NB4 (cell line): ENCODE results near the gene PHYHIPL.

Experiments used
- POLR2A ChIP-seq: IDR thresholded peaks from 2 replicates; pipeline ENCODE4 v1.6.1; 2011; ENCODE audit warnings: mild to moderate bottlenecking; ENCODE audit not compliant: insufficient read length; ENCODE audit errors: extremely low read depth
- TF ChIP-seq, protein P1 (sequence below): IDR thresholded peaks from one replicate; pipeline ENCODE4 v1.5.1; 2012; ENCODE audit warnings: low read depth, low read length

DNA sequence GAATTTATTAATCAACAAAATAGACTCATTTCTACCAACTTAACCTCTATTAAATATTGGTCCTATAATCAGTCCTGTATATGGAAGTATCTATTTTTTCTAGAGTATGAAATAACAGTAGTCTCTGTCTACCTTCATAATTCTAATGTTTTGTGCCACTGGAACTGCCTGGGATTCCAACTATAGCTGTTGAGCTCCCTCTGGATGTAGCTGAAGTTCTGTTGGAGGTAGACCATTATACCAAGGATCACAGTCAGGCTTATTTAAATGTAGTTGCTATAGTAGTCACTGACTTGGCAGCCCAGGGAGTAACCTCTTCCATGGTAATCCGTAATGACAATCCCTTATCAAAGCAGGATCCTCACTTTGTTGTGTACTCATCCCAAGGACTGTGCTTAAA is 48.5 kb upstream of the PHYHIPL start:
- TF ChIP-seq, protein P1, sequence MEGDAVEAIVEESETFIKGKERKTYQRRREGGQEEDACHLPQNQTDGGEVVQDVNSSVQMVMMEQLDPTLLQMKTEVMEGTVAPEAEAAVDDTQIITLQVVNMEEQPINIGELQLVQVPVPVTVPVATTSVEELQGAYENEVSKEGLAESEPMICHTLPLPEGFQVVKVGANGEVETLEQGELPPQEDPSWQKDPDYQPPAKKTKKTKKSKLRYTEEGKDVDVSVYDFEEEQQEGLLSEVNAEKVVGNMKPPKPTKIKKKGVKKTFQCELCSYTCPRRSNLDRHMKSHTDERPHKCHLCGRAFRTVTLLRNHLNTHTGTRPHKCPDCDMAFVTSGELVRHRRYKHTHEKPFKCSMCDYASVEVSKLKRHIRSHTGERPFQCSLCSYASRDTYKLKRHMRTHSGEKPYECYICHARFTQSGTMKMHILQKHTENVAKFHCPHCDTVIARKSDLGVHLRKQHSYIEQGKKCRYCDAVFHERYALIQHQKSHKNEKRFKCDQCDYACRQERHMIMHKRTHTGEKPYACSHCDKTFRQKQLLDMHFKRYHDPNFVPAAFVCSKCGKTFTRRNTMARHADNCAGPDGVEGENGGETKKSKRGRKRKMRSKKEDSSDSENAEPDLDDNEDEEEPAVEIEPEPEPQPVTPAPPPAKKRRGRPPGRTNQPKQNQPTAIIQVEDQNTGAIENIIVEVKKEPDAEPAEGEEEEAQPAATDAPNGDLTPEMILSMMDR = no peak
- no peak for TF ChIP-seq POLR2A
